ENCODE data around the gene NR2F1-AS1. TPM values are rescaled to one million over a fixed set of nuclear protein-coding genes. Genes with fewer than 3 reads are reported as not detected.

Gene NR2F1-AS1
- polyA plus RNA-seq, 1 donor (not counting 4 experiments of a cell fraction or from before 2014, with no cell fraction given): 0.25 TPM

- dilution Hi-C loops (cut with MboI; ENCODE audit: extremely low pct_ligation_motif_present, low sequenced_read_pairs): no loop called here
- Histone ChIP-seq H3K36me3 (ENCODE audit: control insufficient read depth in 2 of 2, extremely low read depth in 1 of 2, insufficient read depth in 2 of 2, low read length in 2 of 2) (no peaks in the 10 kb centered on the region), H3K27ac (ENCODE audit: control insufficient read depth, insufficient read depth, low read length) (no peak overlapping the region), H3K9me1 (ENCODE audit: control insufficient read depth, extremely low read depth, insufficient read depth, low read length) (no peaks in the 10 kb centered on the region), H3K4me3 (ENCODE audit: control insufficient read depth in 2 of 3, extremely low read depth in 1 of 3, insufficient read depth in 2 of 3, low read depth in 1 of 3, low read length in 3 of 3) (no peak overlapping the region), H3K4me2 (ENCODE audit: control insufficient read depth, extremely low read depth, insufficient read depth, low read depth, low read length) (no peak overlapping the region), H3K4me1 (ENCODE audit: control insufficient read depth, extremely low read depth, insufficient read depth, low read length) (no peaks in the 10 kb centered on the region), H3K9me3 (ENCODE audit: control insufficient read depth, low read depth, low read length) (no peaks in the 10 kb centered on the region), H4K20me1 (ENCODE audit: control insufficient read depth, extremely low read depth, insufficient read depth, low read length) (no peaks in the 10 kb centered on the region), H3K9ac (ENCODE audit: control insufficient read depth, extremely low read depth, insufficient read depth, low read length) (no peak overlapping the region), H3K79me2 (ENCODE audit: control insufficient read depth, insufficient read depth, low read length) (no peaks in the 10 kb centered on the region), H2AFZ (ENCODE audit: control insufficient read depth, low read length) (no peak overlapping the region), H3K27me3 (ENCODE audit: control insufficient read depth, extremely low read depth, insufficient read depth, low read length) (no peaks in the 10 kb centered on the region)
- DNase-seq (ENCODE audit: low read depth, low spot score): no peak
- TF ChIP-seq EZH2 (IDR thresholded peaks at IDR 0.05; ENCODE audit: low read length): no peak
- TF ChIP-seq, protein P1, sequence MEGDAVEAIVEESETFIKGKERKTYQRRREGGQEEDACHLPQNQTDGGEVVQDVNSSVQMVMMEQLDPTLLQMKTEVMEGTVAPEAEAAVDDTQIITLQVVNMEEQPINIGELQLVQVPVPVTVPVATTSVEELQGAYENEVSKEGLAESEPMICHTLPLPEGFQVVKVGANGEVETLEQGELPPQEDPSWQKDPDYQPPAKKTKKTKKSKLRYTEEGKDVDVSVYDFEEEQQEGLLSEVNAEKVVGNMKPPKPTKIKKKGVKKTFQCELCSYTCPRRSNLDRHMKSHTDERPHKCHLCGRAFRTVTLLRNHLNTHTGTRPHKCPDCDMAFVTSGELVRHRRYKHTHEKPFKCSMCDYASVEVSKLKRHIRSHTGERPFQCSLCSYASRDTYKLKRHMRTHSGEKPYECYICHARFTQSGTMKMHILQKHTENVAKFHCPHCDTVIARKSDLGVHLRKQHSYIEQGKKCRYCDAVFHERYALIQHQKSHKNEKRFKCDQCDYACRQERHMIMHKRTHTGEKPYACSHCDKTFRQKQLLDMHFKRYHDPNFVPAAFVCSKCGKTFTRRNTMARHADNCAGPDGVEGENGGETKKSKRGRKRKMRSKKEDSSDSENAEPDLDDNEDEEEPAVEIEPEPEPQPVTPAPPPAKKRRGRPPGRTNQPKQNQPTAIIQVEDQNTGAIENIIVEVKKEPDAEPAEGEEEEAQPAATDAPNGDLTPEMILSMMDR (optimal IDR thresholded peaks at IDR 0.05 in 1 of 3, IDR thresholded peaks at IDR 0.05 in 1 of 3, conservative IDR thresholded peaks at IDR 0.05 in 1 of 3; ENCODE audit: extremely low read depth in 1 of 3, insufficient read depth in 2 of 3, low read length in 3 of 3): no peak
- peak; percentile 56 for FAIRE-seq
Observed at GRCh38 chr5:93433422-93433821, 147.6 kb downstream of the NR2F1-AS1 start.

DNA sequence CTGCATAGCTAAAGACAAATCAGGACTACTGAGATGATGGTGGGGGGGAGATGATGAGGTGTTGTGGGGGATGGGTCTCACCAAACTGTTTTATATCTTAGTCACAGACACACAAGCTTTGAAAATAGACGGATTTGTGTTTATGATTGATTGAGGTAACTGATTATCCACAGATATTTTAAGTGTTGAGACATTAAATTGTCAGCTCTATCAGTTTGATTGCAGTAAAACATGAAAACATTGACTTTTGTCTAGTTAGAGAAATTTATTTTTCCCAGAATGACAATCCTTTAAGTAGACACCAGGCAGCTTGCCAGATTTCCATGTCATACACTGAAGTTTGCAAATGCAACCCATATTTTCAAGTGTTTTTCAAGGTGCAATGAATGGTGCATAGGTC lies 149.8 kb downstream of the NR2F1-AS1 start:
- H3K27ac ChIP-seq (ENCODE audit: control insufficient read depth, insufficient read depth, low read length): no peak overlapping the region
- H3K79me2 ChIP-seq (ENCODE audit: control insufficient read depth, insufficient read depth, low read length): no peaks in the 10 kb centered on the region
- no peaks in the 10 kb centered on the region for H3K27me3 ChIP-seq (ENCODE audit: control insufficient read depth, extremely low read depth, insufficient read depth, low read length)
- no peaks in the 10 kb centered on the region for H3K9me1 ChIP-seq (ENCODE audit: control insufficient read depth, extremely low read depth, insufficient read depth, low read length)
- no peaks in the 10 kb centered on the region for H3K9me3 ChIP-seq (ENCODE audit: control insufficient read depth, low read depth, low read length)
- dilution Hi-C loops (cut with MboI; ENCODE audit: extremely low pct_ligation_motif_present, low sequenced_read_pairs): no loop called here
- no peak overlapping the region for H3K9ac ChIP-seq (ENCODE audit: control insufficient read depth, extremely low read depth, insufficient read depth, low read length)
- TF ChIP-seq, protein P1 (optimal IDR thresholded peaks at IDR 0.05 in 1 of 3, IDR thresholded peaks at IDR 0.05 in 1 of 3, conservative IDR thresholded peaks at IDR 0.05 in 1 of 3; ENCODE audit: extremely low read depth in 1 of 3, insufficient read depth in 2 of 3, low read length in 3 of 3): no peak
- DNase-seq (ENCODE audit: low read depth, low spot score): no peak
- no peak overlapping the region for H2AFZ ChIP-seq (ENCODE audit: control insufficient read depth, low read length)
- no peaks in the 10 kb centered on the region for H3K36me3 ChIP-seq (ENCODE audit: control insufficient read depth in 2 of 2, extremely low read depth in 1 of 2, insufficient read depth in 2 of 2, low read length in 2 of 2)
- H4K20me1 ChIP-seq (ENCODE audit: control insufficient read depth, extremely low read depth, insufficient read depth, low read length): no peaks in the 10 kb centered on the region
- H3K4me1 ChIP-seq (ENCODE audit: control insufficient read depth, extremely low read depth, insufficient read depth, low read length): no peaks in the 10 kb centered on the region
- H3K4me3 ChIP-seq (ENCODE audit: control insufficient read depth in 2 of 3, extremely low read depth in 1 of 3, insufficient read depth in 2 of 3, low read depth in 1 of 3, low read length in 3 of 3): no peak overlapping the region
- no peak for FAIRE-seq
- no peak overlapping the region for H3K4me2 ChIP-seq (ENCODE audit: control insufficient read depth, extremely low read depth, insufficient read depth, low read depth, low read length)

All from keratinocyte (primary cell).